Measurements from ENCODE around the gene GRID1. TPM values are rescaled to one million over a fixed set of nuclear protein-coding genes. Genes with fewer than 3 reads are reported as not detected.

Gene GRID1
- polyA plus RNA-seq, 3 donors = 0.71 to 1.7 (median 1.6) TPM

GRCh38 chr10:86164960-86165630 lies 201.5 kb downstream of the GRID1 start:
- WGBS, 3 donors = 81 to 91% (median 87%) methylated on average over 8 of the region's 8 CpGs
- H3K27ac ChIP-seq (ENCODE audit: low read depth, low read length) = no peak overlapping the region

DNA sequence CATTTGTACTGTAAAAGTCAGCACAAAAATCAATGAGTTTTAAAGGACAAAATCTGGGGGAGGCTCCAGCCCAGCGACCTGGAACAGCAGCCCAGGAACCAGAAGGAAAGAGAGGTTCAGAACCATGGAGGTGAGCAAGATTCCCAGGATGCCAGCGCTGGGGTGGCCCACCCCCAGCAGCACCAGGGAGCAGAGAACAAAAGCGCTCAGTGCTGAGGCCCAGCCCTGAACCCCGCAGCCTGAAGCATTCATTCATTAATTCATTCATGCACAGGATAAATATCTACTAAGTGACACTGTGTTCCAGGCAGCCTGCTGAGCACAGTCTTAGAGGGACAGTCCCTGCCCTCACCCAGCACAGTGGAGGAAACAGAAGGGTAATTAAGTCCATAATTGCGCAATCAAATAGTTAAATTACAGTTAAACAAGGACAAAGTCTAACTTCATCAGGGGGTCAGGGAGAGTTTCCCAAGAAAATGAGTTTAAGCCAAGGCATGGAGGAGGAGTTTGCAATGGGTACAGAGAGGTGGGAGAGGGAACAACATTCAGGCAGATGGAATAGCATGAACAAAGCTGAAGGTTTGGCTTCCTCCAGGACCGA lies 202.3 kb downstream of the GRID1 start:
- 87 to 92% (median 88%) methylated on average over 6 of the region's 6 CpGs for whole genome bisulfite sequencing, 3 donors
- H3K27ac ChIP-seq (ENCODE audit: low read depth, low read length) = no peak overlapping the region

DNA sequence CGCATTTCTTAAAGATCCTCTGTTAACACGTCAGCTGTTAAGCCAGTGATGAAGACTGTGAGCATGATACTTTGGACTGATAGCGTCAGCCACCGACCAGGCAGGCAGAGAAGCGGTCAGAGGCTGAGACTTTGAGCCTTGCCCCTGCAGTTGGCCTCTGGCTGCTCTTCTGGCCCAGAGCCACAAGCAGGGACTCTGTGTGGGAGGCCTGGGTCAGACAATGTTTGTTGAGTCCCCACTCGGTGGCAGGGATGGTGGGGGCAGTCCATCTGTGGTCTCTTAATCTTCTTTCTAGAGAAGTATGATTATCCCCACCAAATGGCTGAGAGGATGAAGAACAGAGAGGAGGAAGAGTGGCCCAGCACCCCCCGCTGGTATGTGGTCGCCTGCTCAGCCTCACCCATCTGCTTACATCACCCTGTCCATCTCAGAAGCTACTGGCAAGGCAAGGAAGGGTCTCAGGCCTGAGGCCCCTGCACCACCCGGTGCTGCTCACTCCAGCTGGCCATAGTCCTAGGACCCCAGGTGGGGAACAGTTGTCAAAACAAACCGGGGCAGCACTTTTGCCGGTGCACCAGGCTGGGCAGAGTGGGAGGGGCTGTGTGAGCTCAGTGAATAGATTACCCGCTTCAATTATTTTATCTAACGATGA lies 202.9 kb downstream of the GRID1 start:
- whole genome bisulfite sequencing, 3 donors = 67 to 76% (median 74%) methylated on average over 13 of the region's 13 CpGs
- H3K27ac ChIP-seq (ENCODE audit: low read depth, low read length) = no peak overlapping the region

DNA sequence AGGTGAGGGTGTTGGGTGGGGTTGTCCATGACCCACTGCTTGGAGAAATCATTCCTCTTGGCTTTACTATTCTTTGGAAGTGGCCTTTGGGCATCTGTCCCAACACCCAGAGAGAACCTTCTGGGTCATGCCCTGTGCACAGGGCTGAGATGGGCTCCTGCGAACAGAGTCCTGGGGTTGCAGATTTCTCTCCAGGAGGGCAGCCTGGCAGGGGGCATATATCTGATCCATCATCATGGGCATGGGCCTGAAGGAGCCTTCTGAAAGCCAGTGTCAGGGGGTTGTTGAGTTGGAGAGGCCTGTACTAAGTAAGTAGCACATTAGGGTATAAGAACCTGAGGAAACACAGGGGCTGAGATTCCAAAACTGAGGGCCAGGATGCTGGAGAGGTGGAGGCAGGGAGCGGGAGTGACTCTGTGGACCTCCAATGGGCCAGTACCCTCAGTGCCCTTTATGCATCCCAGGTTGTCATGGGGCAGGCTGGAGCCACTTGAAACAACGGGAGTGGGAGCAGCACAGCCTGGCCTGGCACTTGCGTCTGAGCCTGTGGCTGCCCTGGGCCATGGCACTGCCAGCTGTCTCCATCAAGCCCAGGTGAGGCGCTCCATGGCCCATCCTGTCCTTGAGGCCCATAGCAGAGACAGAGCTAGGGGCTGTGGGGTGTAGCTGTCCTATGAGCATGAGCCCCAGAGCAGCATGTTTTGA lies 203.7 kb downstream of the GRID1 start:
- H3K27ac ChIP-seq (ENCODE audit: low read depth, low read length) = no peak overlapping the region
- 91 to 97% (median 91%) methylated on average over 5 of the region's 5 CpGs for WGBS, 3 donors

DNA sequence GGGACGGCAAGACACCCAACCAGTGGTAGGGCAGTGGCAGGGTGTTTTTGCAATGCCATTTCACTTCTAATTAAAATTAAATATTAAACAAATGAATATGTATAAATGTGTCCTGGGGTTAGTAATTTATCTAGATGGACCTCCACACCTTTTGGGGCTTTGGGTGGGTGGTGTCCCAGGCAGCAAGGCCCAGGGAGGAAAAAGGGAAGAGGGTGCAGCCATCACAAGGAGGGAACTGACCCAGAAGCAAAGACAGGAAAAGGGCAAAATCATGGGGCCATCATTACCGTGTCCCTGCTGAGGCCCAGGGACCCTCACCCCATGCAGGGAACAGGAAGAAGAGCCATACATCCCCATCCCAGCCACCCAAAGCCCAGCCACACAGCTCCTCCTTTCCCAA lies 204.6 kb downstream of the GRID1 start:
- 67 to 79% (median 78%) methylated on average over 2 of the region's 2 CpGs for WGBS, 3 donors
- H3K27ac ChIP-seq (ENCODE audit: low read depth, low read length) = no peak overlapping the region

GRCh38 chr10:86160890-86161585 lies 205.6 kb downstream of the GRID1 start:
- no peak overlapping the region for H3K27ac ChIP-seq (ENCODE audit: low read depth, low read length)
- WGBS, 3 donors = 62 to 91% (median 89%) methylated on average over 8 of the region's 8 CpGs

- no peak overlapping the region for H3K27ac ChIP-seq (ENCODE audit: low read depth, low read length)
- 80 to 87% (median 81%) methylated on average over 3 of the region's 3 CpGs for WGBS, 3 donors
Measured at GRCh38 chr10:86159797-86160196, 206.8 kb downstream of the GRID1 start.

GRCh38 chr10:86155054-86155921 lies 211.3 kb downstream of the GRID1 start:
- H3K27ac ChIP-seq (ENCODE audit: low read depth, low read length) = no peak overlapping the region
- 48 to 56% (median 51%) methylated on average over 7 of the region's 7 CpGs for WGBS, 3 donors

DNA sequence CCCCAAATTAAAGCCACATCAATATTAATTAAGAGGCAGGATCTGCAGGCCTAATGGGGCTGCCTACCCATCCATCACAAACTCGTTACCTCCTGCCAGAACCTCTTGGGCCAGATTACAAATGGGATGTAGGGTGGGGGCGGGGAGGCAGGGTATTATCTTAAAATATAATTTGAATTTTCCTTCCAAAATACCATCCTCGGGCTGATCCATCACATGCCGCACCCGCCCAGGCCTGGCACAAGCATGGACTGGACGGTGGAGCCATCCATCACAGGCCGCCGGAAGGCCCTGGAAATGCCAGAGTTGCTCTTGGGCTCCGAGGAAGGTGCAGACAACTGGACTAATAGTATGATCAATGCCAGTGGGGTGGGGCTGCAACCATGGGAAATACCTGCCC lies 212.8 kb downstream of the GRID1 start:
- 77 to 92% (median 92%) methylated on average over 9 of the region's 9 CpGs for WGBS, 3 donors
- no peak overlapping the region for H3K27ac ChIP-seq (ENCODE audit: low read depth, low read length)

DNA sequence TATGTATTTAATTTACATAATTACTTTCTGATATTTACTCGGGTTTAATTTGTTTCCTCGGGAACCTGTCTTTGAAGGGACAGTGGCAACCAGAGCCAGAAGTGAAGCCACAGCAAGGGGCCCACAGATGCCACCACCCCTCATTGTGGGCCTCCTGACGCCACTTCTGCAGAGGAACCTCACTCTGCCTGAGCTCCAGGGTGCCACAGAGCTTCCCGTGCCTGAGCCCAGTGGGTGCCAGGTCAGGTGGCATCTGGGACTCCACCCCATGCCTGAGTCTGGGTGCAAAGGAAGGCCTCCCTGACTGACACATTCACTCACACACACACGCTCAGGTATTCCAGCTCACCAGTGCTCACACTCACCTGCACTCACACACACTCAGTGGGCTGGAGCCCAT lies 213.7 kb downstream of the GRID1 start:
- WGBS, 3 donors = 77 to 82% (median 80%) methylated on average over 5 of the region's 5 CpGs
- no peak overlapping the region for H3K27ac ChIP-seq (ENCODE audit: low read depth, low read length)

- no peak overlapping the region for H3K27ac ChIP-seq (ENCODE audit: low read depth, low read length)
- 88 to 94% (median 90%) methylated on average over 5 of the region's 5 CpGs for WGBS, 3 donors
Measured at GRCh38 chr10:86152354-86152753, 214.2 kb downstream of the GRID1 start.

DNA sequence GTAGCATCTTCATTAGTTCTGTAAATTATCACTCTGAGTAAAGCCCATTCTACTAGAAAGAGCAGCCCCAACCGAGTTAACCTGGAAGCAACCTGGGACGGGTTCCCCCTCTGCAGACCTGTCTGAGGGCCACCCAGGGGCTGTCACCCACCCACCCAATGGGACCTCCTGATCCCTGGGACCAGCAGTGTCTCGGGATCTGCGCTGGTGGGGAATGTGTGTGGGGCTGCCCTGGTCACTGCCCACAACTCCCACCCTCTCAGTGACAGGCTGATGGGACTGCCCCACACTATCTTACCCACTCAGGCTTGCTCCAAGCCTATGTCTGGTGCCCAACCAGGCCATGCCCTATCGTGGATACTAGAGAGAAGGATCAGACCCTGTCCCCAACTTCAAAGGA lies 215.0 kb downstream of the GRID1 start:
- 69 to 83% (median 80%) methylated on average over 5 of the region's 5 CpGs for WGBS, 3 donors
- no peak overlapping the region for H3K27ac ChIP-seq (ENCODE audit: low read depth, low read length)

DNA sequence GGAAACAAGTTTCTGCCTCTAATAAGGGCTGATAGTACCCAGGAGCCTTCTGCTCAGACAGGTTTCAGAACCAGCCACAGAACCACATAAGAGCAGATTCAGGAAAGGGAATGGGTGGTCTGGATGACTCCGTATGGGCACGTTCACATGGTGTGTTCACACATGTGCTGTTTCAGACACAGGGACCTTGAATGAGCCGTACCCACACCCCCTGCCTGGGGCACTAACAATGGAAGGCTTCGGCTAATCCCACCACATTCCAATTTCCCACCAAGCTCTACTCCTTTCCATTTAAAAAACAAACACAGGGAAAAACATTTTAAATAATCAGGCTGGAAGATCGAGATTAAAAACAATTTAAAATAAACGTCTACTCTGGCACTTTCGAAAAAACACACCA lies 217.3 kb downstream of the GRID1 start:
- WGBS, 3 donors = 55 to 78% (median 74%) methylated on average over 7 of the region's 7 CpGs

GRCh38 chr10:86148117-86148516 lies 218.5 kb downstream of the GRID1 start:
- WGBS, 3 donors = 52 to 76% (median 55%) methylated on average over 2 of the region's 2 CpGs
- H3K27ac ChIP-seq (ENCODE audit: low read depth, low read length) = no peak overlapping the region

More for the DNA sequence above, 217.3 kb downstream of the GRID1 start:
- no peak overlapping the region for H3K27ac ChIP-seq (ENCODE audit: low read depth, low read length)

DNA sequence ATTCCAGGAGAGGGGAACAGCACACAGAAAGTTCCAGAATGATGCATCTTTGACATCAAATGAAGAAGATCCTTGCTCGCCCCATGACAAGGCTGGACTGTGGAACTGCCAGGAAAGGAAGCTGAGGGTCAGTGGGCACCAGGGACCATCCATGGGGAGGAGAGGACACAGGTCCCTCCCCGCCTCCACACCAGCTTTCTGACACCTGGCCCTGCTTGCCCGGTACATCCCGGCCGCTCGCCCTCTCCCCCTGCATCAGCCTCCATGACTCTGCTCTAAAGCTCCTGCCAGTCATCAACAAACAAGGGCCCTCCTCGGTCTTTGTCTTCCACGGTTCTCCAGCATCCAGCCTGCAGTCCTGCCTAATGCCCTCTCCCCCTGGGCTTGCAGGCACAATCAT lies 222.3 kb downstream of the GRID1 start:
- 79 to 89% (median 84%) methylated on average over 8 of the region's 8 CpGs for WGBS, 3 donors
- H3K27ac ChIP-seq (ENCODE audit: low read depth, low read length) = no peak overlapping the region

DNA sequence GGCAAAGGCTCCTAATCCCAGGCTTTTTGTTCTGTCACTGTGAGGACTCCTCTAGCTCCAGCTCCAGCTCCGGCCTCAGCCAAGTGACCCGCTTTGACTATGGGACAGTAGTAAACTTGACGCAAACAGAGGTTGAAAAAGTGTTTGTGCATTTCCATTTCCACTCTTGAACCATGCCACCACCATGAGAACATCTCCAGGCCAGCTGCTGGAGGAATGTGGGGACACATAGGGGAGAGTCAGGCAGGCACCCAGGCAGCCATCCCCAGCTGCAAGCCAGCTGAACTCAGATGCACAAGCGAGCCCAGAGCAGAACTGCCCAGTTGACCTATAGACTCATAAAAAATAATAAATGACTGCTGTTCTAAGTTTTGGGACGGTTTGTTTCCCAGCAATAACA lies 224.7 kb downstream of the GRID1 start:
- H3K27ac ChIP-seq (ENCODE audit: low read depth, low read length) = no peak overlapping the region
- WGBS, 3 donors = 80 to 87% (median 84%) methylated on average over 5 of the region's 5 CpGs

- no peak overlapping the region for H3K27ac ChIP-seq (ENCODE audit: low read depth, low read length)
- WGBS, 3 donors = 78 to 91% (median 79%) methylated on average over 11 of the region's 11 CpGs
Measured at GRCh38 chr10:86139066-86139657, 227.4 kb downstream of the GRID1 start.

Measured in adipose tissue (tissue), 3 donors.